Measurements from ENCODE around the gene CCDC187.

Gene CCDC187

DNA sequence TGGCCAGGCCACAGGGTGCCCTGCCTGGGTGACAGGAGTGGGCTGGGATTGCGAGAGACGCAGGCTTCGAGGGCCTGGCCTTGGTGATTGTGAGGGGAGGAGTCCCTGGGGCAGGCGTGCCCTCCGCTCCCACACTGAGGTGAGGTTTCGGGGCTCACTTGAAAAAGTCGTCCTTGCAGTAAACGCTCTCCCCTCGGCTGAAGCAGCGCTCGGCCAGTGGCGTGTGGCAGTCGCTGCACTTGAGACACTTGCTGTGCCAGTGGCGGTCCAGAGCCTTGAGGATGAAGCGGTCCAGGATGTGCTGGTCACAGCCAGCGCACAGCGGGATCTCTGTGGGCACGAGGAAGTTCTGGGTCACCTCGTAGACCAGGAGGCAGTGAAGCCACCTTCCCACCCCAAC is 103.5 kb downstream of the CCDC187 start:
- H3K9me3 ChIP-seq (ENCODE audit: control insufficient read depth, insufficient read depth, low read length): no peaks in the 10 kb centered on the region
- H3K79me2 ChIP-seq (ENCODE audit: control insufficient read depth, low read length): no peaks in the 10 kb centered on the region
- no peak overlapping the region for H3K27ac ChIP-seq (ENCODE audit: low read depth, low read length)
- no peak for TF ChIP-seq EZH2phosphoT487 (IDR thresholded peaks at IDR 0.05; ENCODE audit: borderline replicate concordance, low read length)
- TF ChIP-seq, protein P1, sequence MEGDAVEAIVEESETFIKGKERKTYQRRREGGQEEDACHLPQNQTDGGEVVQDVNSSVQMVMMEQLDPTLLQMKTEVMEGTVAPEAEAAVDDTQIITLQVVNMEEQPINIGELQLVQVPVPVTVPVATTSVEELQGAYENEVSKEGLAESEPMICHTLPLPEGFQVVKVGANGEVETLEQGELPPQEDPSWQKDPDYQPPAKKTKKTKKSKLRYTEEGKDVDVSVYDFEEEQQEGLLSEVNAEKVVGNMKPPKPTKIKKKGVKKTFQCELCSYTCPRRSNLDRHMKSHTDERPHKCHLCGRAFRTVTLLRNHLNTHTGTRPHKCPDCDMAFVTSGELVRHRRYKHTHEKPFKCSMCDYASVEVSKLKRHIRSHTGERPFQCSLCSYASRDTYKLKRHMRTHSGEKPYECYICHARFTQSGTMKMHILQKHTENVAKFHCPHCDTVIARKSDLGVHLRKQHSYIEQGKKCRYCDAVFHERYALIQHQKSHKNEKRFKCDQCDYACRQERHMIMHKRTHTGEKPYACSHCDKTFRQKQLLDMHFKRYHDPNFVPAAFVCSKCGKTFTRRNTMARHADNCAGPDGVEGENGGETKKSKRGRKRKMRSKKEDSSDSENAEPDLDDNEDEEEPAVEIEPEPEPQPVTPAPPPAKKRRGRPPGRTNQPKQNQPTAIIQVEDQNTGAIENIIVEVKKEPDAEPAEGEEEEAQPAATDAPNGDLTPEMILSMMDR (IDR thresholded peaks at IDR 0.05; ENCODE audit: low read depth, low read length, poor library complexity, severe bottlenecking): no peak
- H3K4me3 ChIP-seq (ENCODE audit: low read length): no peak overlapping the region
- peaks cover 11% of the 10 kb centered on the region for H3K27me3 ChIP-seq (ENCODE audit: control insufficient read depth, low read length)
- H3K4me1 ChIP-seq (ENCODE audit: control insufficient read depth, low read length): peaks cover 28% of the 10 kb centered on the region
- H3K9me2 ChIP-seq (replicated peaks; ENCODE audit: control insufficient read depth, low read length): no peaks in the 10 kb centered on the region
- H3F3A ChIP-seq (ENCODE audit: control insufficient read depth, insufficient read depth): no peaks in the 10 kb centered on the region
- peaks cover 9% of the 10 kb centered on the region; the same call in 1 of the 2 replicates for H4K20me1 ChIP-seq (ENCODE audit: control insufficient read depth, insufficient read depth, low read depth, low read length)
- peaks cover under 1% of the 10 kb centered on the region; the same call in 1 of the 2 replicates for H3K36me3 ChIP-seq (ENCODE audit: control insufficient read depth, low read length)
- H3K4me2 ChIP-seq (ENCODE audit: low read length): no peak overlapping the region
